WTC11 (cell line): ENCODE data around the gene FADD. TPM values are rescaled to one million over a fixed set of nuclear protein-coding genes. Genes with fewer than 3 reads are reported as not detected.

ENCODE experiments used
- ATAC-seq: fragments of 200-7000 bp; cut with Tn5 transposase; 2 replicates; pipeline ENCODE4 v1.10.0; 2021; ENCODE audit warnings: mild to moderate bottlenecking, moderate library complexity
- CTCF ChIA-PET: fragments of 300-600 bp; sonication (Branson Sonifier 250); formaldehyde crosslinking; loops from one replicate; lab custom pipeline; 2021; ENCODE audit warnings: antibody characterized with exemption; lab: Charles Lee
- POLR2A ChIA-PET: fragments of 350-600 bp; sonication (Branson Sonifier 250); formaldehyde crosslinking; loops from one replicate; lab custom pipeline; 2021; ENCODE audit warnings: antibody characterized with exemption; lab: Charles Lee
- DNase-seq: peaks from one replicate; pipeline ENCODE4 v3.0.0; 2021; ENCODE audit warnings: low spot score
- H3K27ac Mint-ChIP-seq: 2 replicates; pipeline ENCODE4 v1.8.0; 2021; ENCODE audit warnings: mixed read lengths
- H3K27me3 Mint-ChIP-seq: 2 replicates; pipeline ENCODE4 v1.8.0; 2021; ENCODE audit warnings: low read depth, mild to moderate bottlenecking, moderate library complexity, mixed read lengths
- H3K36me3 Mint-ChIP-seq: 2 replicates; pipeline ENCODE4 v1.8.0; 2021; ENCODE audit warnings: mixed read lengths
- H3K4me1 Mint-ChIP-seq: 2 replicates; pipeline ENCODE4 v1.8.0; 2022; ENCODE audit warnings: mixed read lengths
- H3K4me3 Mint-ChIP-seq: 2 replicates; pipeline ENCODE4 v1.8.0; 2021; ENCODE audit warnings: mild to moderate bottlenecking, moderate library complexity, mixed read lengths
- H3K9me3 Mint-ChIP-seq: 2 replicates; pipeline ENCODE4 v1.8.0; 2021; ENCODE audit warnings: mixed read lengths
- FOXP1 ChIP-seq: sonication (generic); formaldehyde crosslinking; IDR thresholded peaks from 2 replicates; pipeline ENCODE4 v1.8.0; 2022; ENCODE audit warnings: missing genetic modification reagents, mild to moderate bottlenecking, moderate library complexity, borderline replicate concordance
- GTF2I ChIP-seq: fragments of 250-450 bp; sonication (Bioruptor Pico); conservative IDR thresholded peaks from 2 replicates; pipeline ENCODE4 v1.4.0; 2021; ENCODE audit warnings: mild to moderate bottlenecking
- HMGA2 ChIP-seq: fragments of 250-450 bp; sonication (Bioruptor Pico); IDR thresholded peaks from 2 replicates; pipeline ENCODE4 v1.4.0; 2021; ENCODE audit warnings: mild to moderate bottlenecking, moderate library complexity
- KAT7 ChIP-seq: sonication (generic); formaldehyde crosslinking; IDR thresholded peaks from 2 replicates; pipeline ENCODE4 v1.8.1; 2023; ENCODE audit warnings: missing genetic modification reagents, mild to moderate bottlenecking, borderline replicate concordance
- MXD4 ChIP-seq: fragments of 250-450 bp; sonication (Bioruptor Pico); IDR thresholded peaks from 2 replicates; pipeline ENCODE4 v1.8.0; 2021; ENCODE audit warnings: mild to moderate bottlenecking, moderate library complexity, borderline replicate concordance
- NFATC4 ChIP-seq: fragments of 250-450 bp; sonication (Bioruptor Pico); IDR thresholded peaks from 2 replicates; pipeline ENCODE4 v1.9.0; 2021; ENCODE audit warnings: mild to moderate bottlenecking
- NFE2L1 ChIP-seq: sonication (generic); formaldehyde crosslinking; IDR thresholded peaks from 2 replicates; pipeline ENCODE4 v1.8.1; 2023; ENCODE audit warnings: missing genetic modification reagents
- TCF7 ChIP-seq: sonication (generic); formaldehyde crosslinking; IDR thresholded peaks from 2 replicates; pipeline ENCODE4 v1.8.0; 2022; ENCODE audit warnings: mild to moderate bottlenecking, low read depth, missing genetic modification reagents, moderate library complexity
- ZNF396 ChIP-seq: fragments of 250-450 bp; sonication (Bioruptor Pico); IDR thresholded peaks from 2 replicates; pipeline ENCODE4 v1.8.0; 2021; ENCODE audit warnings: mild to moderate bottlenecking, moderate library complexity, borderline replicate concordance
- ZNF416 ChIP-seq: fragments of 250-450 bp; sonication (Bioruptor Pico); IDR thresholded peaks from 2 replicates; pipeline ENCODE4 v1.9.0; 2021; ENCODE audit warnings: mild to moderate bottlenecking, inconsistent platforms
- ZNF425 ChIP-seq: fragments of 250-450 bp; sonication (Bioruptor Pico); conservative IDR thresholded peaks from 2 replicates; pipeline ENCODE4 v1.9.0; 2021; ENCODE audit warnings: mild to moderate bottlenecking
- ZSCAN18 ChIP-seq: fragments of 250-450 bp; sonication (Bioruptor Pico); IDR thresholded peaks from 2 replicates; pipeline ENCODE4 v2.1.2; 2022; ENCODE audit warnings: mild to moderate bottlenecking, moderate library complexity
- total RNA-seq: library from RNA; stranded (reverse); gene quantifications from 3 replicates; pipeline ENCODE4 v1.2.3, GENCODE V29; 2021
- TF ChIP-seq, protein P1 (sequence below): sonication (generic); formaldehyde crosslinking; IDR thresholded peaks from 2 replicates; pipeline ENCODE4 v1.8.0; 2022; ENCODE audit warnings: missing genetic modification reagents
- TF ChIP-seq, protein P2 (sequence below): sonication (generic); formaldehyde crosslinking; IDR thresholded peaks from 2 replicates; pipeline ENCODE4 v1.8.0; 2023; ENCODE audit warnings: missing genetic modification reagents
- TF ChIP-seq, protein P3 (sequence below): fragments of 250-450 bp; sonication (Bioruptor Pico); IDR thresholded peaks from 2 replicates; pipeline ENCODE4 v1.9.0; 2021; ENCODE audit warnings: mild to moderate bottlenecking

FADD gene
- total RNA-seq, 1 experiment from 2014 or later = 49.0 TPM

DNA sequence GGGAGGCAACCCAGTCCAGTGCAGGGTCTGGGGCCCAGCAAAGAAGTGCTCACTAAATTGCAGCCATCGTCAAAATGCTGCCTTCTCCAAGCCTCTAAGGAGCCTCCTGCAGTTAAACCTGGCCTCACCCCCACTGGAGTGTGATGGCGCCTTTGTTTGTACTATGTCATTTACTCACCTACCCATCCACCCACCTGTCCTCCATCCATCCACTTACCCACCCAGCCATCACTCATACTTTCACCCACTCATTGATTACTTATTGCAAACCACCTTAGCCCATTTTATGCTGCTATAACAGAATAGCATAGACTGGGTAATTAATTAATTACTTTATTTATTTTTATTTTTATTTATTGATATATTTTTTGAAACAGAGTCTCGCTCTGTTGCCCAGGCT is 38.6 kb downstream of the FADD start:
- H3K27ac Mint-ChIP-seq = no peak overlapping the region
- DNase-seq (no peak), ATAC-seq (no peak)
- peaks cover 3% of the 10 kb centered on the region; the same call in 1 of the 2 replicates for H3K9me3 Mint-ChIP-seq
- POLR2A ChIA-PET = no interaction called here
- no peak overlapping the region for H3K4me3 Mint-ChIP-seq
- H3K27me3 Mint-ChIP-seq = no peaks in the 10 kb centered on the region; the same call in none of the 2 replicates
- no peaks in the 10 kb centered on the region for H3K4me1 Mint-ChIP-seq
- CTCF ChIA-PET = no interaction called here
- TF ChIP-seq ZNF425 (CRISPR knock-in tag) (no peak), ZSCAN18 (CRISPR knock-in tag) (no peak), NFATC4 (CRISPR knock-in tag) (no peak), HMGA2 (0 out of 2 replicates have a peak, but pooled peaks have one; percentile 49), FOXP1 (CRISPR knock-in tag) (no peak), TCF7 (CRISPR knock-in tag) (no peak)
- H3K36me3 Mint-ChIP-seq = no peaks in the 10 kb centered on the region

- H3K27me3 Mint-ChIP-seq = no peaks in the 10 kb centered on the region; the same call in none of the 2 replicates
- DNase-seq (no peak), ATAC-seq (no peak)
- H3K27ac Mint-ChIP-seq = no peak overlapping the region
- peaks cover 3% of the 10 kb centered on the region; the same call in 1 of the 2 replicates for H3K9me3 Mint-ChIP-seq
- H3K4me1 Mint-ChIP-seq = peaks cover 4% of the 10 kb centered on the region
- H3K36me3 Mint-ChIP-seq = no peaks in the 10 kb centered on the region
- H3K4me3 Mint-ChIP-seq = no peak overlapping the region
- TF ChIP-seq GTF2I (CRISPR knock-in tag) = no peak
- TF ChIP-seq NFE2L1 (CRISPR knock-in tag) = no peak
- TF ChIP-seq, protein P1, sequence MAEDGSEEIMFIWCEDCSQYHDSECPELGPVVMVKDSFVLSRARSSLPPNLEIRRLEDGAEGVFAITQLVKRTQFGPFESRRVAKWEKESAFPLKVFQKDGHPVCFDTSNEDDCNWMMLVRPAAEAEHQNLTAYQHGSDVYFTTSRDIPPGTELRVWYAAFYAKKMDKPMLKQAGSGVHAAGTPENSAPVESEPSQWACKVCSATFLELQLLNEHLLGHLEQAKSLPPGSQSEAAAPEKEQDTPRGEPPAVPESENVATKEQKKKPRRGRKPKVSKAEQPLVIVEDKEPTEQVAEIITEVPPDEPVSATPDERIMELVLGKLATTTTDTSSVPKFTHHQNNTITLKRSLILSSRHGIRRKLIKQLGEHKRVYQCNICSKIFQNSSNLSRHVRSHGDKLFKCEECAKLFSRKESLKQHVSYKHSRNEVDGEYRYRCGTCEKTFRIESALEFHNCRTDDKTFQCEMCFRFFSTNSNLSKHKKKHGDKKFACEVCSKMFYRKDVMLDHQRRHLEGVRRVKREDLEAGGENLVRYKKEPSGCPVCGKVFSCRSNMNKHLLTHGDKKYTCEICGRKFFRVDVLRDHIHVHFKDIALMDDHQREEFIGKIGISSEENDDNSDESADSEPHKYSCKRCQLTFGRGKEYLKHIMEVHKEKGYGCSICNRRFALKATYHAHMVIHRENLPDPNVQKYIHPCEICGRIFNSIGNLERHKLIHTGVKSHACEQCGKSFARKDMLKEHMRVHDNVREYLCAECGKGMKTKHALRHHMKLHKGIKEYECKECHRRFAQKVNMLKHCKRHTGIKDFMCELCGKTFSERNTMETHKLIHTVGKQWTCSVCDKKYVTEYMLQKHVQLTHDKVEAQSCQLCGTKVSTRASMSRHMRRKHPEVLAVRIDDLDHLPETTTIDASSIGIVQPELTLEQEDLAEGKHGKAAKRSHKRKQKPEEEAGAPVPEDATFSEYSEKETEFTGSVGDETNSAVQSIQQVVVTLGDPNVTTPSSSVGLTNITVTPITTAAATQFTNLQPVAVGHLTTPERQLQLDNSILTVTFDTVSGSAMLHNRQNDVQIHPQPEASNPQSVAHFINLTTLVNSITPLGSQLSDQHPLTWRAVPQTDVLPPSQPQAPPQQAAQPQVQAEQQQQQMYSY = no peak
- TF ChIP-seq ZNF416 (CRISPR knock-in tag) = no peak
- no peak for TF ChIP-seq KAT7 (CRISPR knock-in tag)
- no peak for TF ChIP-seq ZNF396
- TF ChIP-seq, protein P2, sequence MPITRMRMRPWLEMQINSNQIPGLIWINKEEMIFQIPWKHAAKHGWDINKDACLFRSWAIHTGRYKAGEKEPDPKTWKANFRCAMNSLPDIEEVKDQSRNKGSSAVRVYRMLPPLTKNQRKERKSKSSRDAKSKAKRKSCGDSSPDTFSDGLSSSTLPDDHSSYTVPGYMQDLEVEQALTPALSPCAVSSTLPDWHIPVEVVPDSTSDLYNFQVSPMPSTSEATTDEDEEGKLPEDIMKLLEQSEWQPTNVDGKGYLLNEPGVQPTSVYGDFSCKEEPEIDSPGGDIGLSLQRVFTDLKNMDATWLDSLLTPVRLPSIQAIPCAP (CRISPR knock-in tag) = no peak
- no peak for TF ChIP-seq MXD4 (CRISPR knock-in tag)
- TF ChIP-seq, protein P3, sequence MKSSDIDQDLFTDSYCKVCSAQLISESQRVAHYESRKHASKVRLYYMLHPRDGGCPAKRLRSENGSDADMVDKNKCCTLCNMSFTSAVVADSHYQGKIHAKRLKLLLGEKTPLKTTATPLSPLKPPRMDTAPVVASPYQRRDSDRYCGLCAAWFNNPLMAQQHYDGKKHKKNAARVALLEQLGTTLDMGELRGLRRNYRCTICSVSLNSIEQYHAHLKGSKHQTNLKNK (CRISPR knock-in tag) = no peak
- CTCF ChIA-PET = no interaction called here
- POLR2A ChIA-PET = no interaction called here
Measured at GRCh38 chr11:70242885-70243284, 39.8 kb downstream of the FADD start.
